Ovary (tissue), 9 donors: ENCODE measurements around the gene SUMO1. TPM values are rescaled to one million over a fixed set of nuclear protein-coding genes. Genes with fewer than 3 reads are reported as not detected.
"Not testable (repeated sequence)": the region's sequence is repeated elsewhere in the genome, so short reads cannot be mapped to it uniquely, and the experiment has no call there.

Experiments used
- DNase-seq, 5 donors: peaks; one replicate each; pipeline ENCODE4 v3.0.0-alpha.2; 2019 to 2020
- H3K27ac ChIP-seq, 2 donors: fragments of 200-600 bp; one replicate each; pipeline versions ENCODE4 v1.5.1 to v1.8.0; 2019 to 2022
- H3K27me3 ChIP-seq: fragments of 200-600 bp; one replicate; pipeline ENCODE4 v1.8.0; 2022
- H3K36me3 ChIP-seq: fragments of 200-600 bp; sonication (generic); one replicate; pipeline ENCODE4 v1.5.1; 2019
- H3K4me1 ChIP-seq: one replicate; pipeline ENCODE4 v1.8.1; 2013; ENCODE audit warnings: mild to moderate bottlenecking, moderate library complexity; ENCODE audit not compliant: insufficient read depth
- H3K4me3 ChIP-seq: fragments of 200-600 bp; sonication (generic); one replicate; pipeline ENCODE4 v1.5.1; 2017
- H3K9me3 ChIP-seq, 2 donors: fragments of 200-600 bp in 1 of 2; sonication (generic) in 1 of 2; one replicate each; pipeline versions ENCODE4 v1.5.1 to v1.8.1; 2013 to 2019; ENCODE audit warnings: mild to moderate bottlenecking in 1 of 2, moderate library complexity in 1 of 2
- EP300 ChIP-seq: sonication (generic); formaldehyde crosslinking; IDR thresholded peaks from one replicate; pipeline ENCODE4 v1.6.1; 2017; ENCODE audit warnings: antibody characterized with exemption
- POLR2A ChIP-seq: fragments of 450-650 bp; IDR thresholded peaks from one replicate; pipeline ENCODE4 v1.6.1; 2017; ENCODE audit warnings: antibody characterized with exemption, mild to moderate bottlenecking, moderate library complexity
- WGBS, 3 donors: extraction: QIAGEN DNeasy Blood & Tissue Kit in 1 of 3; methylation state at CpG; one replicate each; pipeline versions ENCODE4 v1.1.5 to v1.1.7; 2013 to 2017; 5-methylcytosine and 5-hydroxymethylcytosine counted together
- intact Hi-C, 4 donors: fragments of 100-400 bp; cut with DNase I; formaldehyde crosslinking; loops; one replicate each; pipeline versions ENCODE4 v1.11.0 to v1.15.1; 2022 to 2023
- polyA plus RNA-seq, 2 donors: library from polyadenylated mRNA; stranded (reverse); fragments of 200-250 nt in 1 of 2; fragments of 350-450 nt in 1 of 2; fragmentation: Illumina TruSeq in 1 of 2; extraction: RNeasy Lipid Tissue Mini Kit (QIAGEN cat#74804) in 1 of 2; gene quantifications; one replicate each; pipeline ENCODE4 v1.2.3, GENCODE V29; 2013 to 2014
- total RNA-seq, 7 donors: library from RNA; depleted of rRNA in 2 of 7; stranded (reverse); fragments of >200 nt in 2 of 7; fragmentation: NEBNext Ultra II Directional in 3 of 7; extraction: Animal tissue kit (Norgen Biotek cat#: 25700) in 3 of 7; gene quantifications; one replicate each; pipeline versions ENCODE4 v1.1.0 to v1.2.4, GENCODE V29; 2016 to 2023
- TF ChIP-seq, protein P1 (sequence below), 3 donors: fragments of 450-650 bp in 2 of 3; fragments of 200-600 bp in 1 of 3; IDR thresholded peaks; one replicate each; pipeline versions ENCODE4 v1.5.1 to v1.8.0; 2016 to 2022; ENCODE audit warnings: antibody characterized with exemption in 3 of 3, mild to moderate bottlenecking in 1 of 3
- donor health status: DM: no; HTN: no; CAD: no; lungs with moderate emphysema.
- donor health status: DM: no; HTN: no; CAD: no.
- donor health status: Bipolar disorder and iron deficiency.
- donor health status: DM: yes; HTN: yes; CAD: no.
- donor health status: DM: no; HTN: no; CAD: no.
- donor health status: DM: yes; HTN: yes; CAD: no.

SUMO1 gene
- total and polyA plus RNA-seq, 9 donors, result 41.7 to 97.0 (median 67.1) TPM

DNA sequence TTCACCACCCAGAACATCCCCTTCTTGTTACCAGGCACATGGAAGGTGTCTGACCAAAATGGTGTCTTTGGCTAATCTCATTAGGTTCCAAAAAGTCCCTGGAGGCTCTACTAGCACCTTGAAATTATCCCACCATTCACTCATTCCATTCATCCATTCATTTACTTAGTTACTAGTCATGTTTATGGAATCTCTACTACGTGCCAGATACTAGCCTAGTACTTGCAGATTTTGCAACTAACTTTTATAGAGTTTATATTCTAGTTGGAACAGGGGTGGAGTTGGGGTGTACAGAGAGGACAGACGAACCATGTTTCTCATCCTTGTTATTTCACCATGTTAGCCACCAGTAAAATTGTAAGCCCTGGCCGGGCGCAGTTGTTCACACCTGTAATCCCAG, 23.1 kb upstream of the SUMO1 start:
- DNase-seq, result no peak
- Histone ChIP-seq H3K36me3 (no peaks in the 10 kb centered on the region), H3K4me1 (peaks cover 3% of the 10 kb centered on the region), H3K27me3 (no peaks in the 10 kb centered on the region), H3K9me3 (no peaks in the 10 kb centered on the region), H3K4me3 (no peak overlapping the region), H3K27ac (no peak overlapping the region)
- WGBS, 3 donors, result 47 to 72% (median 63%) methylated on average over 4 of the region's 4 CpGs
- TF ChIP-seq EP300 (no peak), POLR2A (no peak)
- TF ChIP-seq, protein P1, sequence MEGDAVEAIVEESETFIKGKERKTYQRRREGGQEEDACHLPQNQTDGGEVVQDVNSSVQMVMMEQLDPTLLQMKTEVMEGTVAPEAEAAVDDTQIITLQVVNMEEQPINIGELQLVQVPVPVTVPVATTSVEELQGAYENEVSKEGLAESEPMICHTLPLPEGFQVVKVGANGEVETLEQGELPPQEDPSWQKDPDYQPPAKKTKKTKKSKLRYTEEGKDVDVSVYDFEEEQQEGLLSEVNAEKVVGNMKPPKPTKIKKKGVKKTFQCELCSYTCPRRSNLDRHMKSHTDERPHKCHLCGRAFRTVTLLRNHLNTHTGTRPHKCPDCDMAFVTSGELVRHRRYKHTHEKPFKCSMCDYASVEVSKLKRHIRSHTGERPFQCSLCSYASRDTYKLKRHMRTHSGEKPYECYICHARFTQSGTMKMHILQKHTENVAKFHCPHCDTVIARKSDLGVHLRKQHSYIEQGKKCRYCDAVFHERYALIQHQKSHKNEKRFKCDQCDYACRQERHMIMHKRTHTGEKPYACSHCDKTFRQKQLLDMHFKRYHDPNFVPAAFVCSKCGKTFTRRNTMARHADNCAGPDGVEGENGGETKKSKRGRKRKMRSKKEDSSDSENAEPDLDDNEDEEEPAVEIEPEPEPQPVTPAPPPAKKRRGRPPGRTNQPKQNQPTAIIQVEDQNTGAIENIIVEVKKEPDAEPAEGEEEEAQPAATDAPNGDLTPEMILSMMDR (IDR thresholded peaks at IDR 0.05), result no peak
- intact Hi-C loops, result no loop called here

DNA sequence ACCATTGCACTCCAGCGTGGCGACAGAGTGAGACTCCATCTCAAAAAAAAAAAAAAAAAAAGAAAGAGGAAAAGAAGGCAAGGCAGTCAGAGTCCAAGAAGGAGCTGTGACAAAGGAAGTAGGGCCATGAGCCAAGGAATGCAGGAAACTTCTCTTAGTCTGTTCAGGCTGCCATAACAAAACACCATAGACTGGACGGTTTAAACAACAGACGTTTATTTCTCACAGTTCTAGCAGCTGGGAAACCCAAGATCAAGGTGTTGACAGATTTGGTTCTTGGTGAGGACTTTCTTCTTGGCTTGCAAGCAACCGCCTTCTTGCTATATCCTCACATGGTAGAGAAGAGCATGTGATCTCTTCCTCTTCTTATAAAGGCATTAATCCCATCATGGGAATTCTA, 13.1 kb upstream of the SUMO1 start:
- Histone ChIP-seq H3K4me3 (no peak overlapping the region), H3K27ac (no peak overlapping the region), H3K4me1 (no peaks in the 10 kb centered on the region), H3K27me3 (no peaks in the 10 kb centered on the region), H3K36me3 (no peaks in the 10 kb centered on the region), H3K9me3 (peaks cover 0 to 5% of the 10 kb centered on the region in 2 donors)
- DNase-seq, result no peak
- 73 to 84% (median 78%) methylated on average over 5 of the region's 5 CpGs for WGBS, 3 donors
- intact Hi-C loops, result no loop called here
- TF ChIP-seq, protein P1 (IDR thresholded peaks at IDR 0.05), result no peak
- TF ChIP-seq EP300 (no peak), POLR2A (no peak)

DNA sequence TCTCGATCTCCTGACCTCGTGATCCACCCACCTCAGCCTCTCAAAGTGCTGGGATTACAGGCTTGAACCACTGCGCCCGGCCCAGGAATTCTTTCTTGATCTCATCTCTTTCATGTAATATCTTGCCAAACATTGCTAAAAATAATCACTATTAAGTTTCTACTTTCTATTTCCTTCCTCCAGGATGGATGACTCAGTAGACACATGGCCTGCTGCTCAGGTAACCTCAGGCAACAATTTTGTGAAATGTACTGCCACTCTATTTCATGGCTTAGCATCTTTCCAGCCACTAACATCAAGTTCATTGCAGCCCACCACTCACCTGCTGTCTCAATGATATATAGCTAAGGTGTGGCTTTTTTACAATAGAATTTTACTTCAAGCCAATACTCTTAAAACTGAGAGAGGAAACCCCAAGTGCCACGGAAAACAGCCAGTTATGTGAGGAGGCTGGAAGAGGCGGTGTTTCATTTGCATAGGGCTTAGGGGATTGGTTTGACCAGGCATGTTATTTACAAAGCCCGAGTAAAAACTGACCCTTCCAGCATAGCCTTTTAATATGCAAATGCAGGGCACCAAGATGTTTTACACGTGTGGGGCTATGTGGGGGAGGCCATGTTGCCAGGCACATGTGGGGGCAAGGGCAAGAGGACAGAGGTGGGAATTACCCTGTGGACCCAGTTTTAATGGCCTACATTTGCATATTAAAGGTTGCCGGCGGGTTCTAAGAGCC, 11.3 kb upstream of the SUMO1 start:
- Histone ChIP-seq H3K27me3 (no peaks in the 10 kb centered on the region), H3K9me3 (peaks cover 0 to 5% of the 10 kb centered on the region in 2 donors), H3K36me3 (no peaks in the 10 kb centered on the region), H3K4me3 (no peak overlapping the region), H3K4me1 (no peaks in the 10 kb centered on the region), H3K27ac (no peak overlapping the region)
- WGBS, 3 donors, result 54 to 57% (median 55%) methylated on average over 10 of the region's 10 CpGs
- TF ChIP-seq EP300 (no peak), POLR2A (no peak)
- TF ChIP-seq, protein P1 (IDR thresholded peaks at IDR 0.05), result no peak
- intact Hi-C loops, result no loop called here
- no peak for DNase-seq

DNA sequence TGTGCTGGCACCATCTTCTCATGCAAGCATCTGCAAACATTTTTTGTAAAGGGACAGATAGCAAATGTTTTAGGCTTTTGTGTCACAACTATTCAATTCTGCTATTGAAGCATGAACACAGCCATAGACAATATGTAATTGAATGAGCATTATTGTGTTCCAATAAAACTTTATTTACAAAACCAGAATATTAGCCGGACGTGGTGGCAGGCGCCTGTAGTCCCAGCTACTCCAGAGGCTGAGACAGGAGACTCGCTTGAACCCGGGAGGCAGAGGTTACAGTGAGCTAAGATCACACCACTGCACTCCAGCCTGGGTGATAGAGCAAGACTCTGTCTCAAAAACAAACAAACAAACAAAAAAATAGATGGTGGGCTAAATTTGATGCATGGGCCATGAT, 9.3 kb upstream of the SUMO1 start:
- 92 to 94% (median 94%) methylated on average over 5 of the region's 5 CpGs for WGBS, 3 donors
- DNase-seq, H3K36me3 ChIP-seq, H3K27ac ChIP-seq, H3K27me3 ChIP-seq, H3K9me3 ChIP-seq, intact Hi-C loops, H3K4me3 ChIP-seq, H3K4me1 ChIP-seq: not testable (repeated sequence)

DNA sequence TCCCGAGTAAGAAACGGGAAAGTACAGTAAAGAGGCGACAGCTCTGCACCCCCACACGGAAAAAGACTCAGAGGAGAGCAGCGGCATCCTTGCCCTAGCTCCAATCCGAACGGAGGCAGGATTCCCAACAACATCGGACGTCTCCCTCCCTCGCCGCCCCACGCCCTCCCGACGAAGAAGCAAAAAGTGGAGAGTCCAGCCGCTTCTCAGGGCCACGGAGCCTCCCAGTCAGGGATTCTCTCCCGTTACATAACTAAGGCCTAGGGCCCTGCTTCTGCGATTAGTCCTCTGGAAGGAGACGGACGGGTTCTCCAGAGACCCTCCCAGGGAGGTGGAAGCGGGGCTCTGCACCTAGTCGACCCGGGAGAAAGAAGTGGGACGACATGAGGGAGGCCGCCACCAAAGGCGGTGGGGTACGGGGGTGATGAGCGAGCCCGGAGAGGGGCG, 587 bp downstream of the SUMO1 start:
- Histone ChIP-seq H3K27ac (peak overlapping the region; percentile 90 to 96), H3K9me3 (no peaks in the 10 kb centered on the region), H3K4me1 (peaks cover 9% of the 10 kb centered on the region), H3K36me3 (no peaks in the 10 kb centered on the region), H3K27me3 (no peaks in the 10 kb centered on the region), H3K4me3 (peak overlapping the region; percentile 97)
- intact Hi-C loops, result no loop called here
- DNase-seq, result no peak
- TF ChIP-seq POLR2A, result no peak
- no peak for TF ChIP-seq EP300
- TF ChIP-seq, protein P1 (IDR thresholded peaks at IDR 0.05), result no peak
- 0% methylated on average over 28 to 30 of the region's 30 CpGs for WGBS, 3 donors
